Measurements from ENCODE around the gene HLF.

Gene HLF, protein sequence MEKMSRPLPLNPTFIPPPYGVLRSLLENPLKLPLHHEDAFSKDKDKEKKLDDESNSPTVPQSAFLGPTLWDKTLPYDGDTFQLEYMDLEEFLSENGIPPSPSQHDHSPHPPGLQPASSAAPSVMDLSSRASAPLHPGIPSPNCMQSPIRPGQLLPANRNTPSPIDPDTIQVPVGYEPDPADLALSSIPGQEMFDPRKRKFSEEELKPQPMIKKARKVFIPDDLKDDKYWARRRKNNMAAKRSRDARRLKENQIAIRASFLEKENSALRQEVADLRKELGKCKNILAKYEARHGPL

DNA sequence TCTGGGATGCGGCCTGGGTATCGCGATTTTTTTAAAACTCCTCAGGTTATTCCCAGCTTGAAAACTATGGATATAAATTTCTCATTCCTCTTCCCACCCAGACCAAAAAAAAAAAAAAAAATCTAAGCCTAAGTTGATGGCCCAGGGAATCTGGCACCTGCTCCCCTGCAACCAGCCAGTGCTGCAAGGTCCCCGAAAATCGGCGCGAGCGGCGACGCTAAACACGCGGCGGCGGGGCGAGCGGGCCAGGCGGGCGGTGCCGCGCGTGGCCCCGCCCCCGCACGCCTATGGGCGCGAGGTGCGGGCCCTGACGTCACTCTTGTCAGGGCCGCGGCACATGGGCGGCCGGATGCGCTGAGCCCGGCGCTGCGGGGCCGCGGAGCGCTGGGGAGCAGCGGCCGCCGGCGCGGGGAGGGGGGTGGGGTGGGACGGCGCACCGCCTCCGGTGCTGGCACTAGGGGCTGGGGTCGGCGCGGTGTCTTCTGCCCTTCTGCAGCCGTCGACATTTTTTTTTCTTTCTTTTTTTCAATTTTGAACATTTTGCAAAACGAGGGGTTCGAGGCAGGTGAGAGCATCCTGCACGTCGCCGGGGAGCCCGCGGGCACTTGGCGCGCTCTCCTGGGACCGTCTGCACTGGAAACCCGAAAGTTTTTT is at the start of gene HLF:
TSS of gene HLF (plus strand) at position 316 of the 654 bp plus-strand sequence. CDS start 525 bp downstream, outside the sequence.
- peak; percentile 51 for DNase-seq

DNA sequence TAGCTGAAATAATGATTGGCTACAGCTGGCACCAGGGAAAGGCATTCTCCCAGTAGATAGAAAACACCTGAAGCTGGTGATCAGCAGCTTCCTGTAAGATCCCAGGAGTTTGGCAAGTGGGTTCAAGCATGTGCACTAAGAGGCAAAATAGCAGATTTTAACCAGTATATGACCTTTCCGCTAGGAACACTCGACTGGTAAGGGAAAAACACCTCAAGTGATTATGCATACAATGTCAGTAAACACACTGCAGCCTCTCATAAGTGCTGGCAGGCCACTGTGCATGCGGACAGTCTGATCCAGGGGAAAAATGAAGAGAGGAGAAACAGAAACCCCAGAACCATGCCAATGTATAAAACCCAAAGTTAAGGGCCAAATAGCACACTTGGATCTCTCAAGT is 49.0 kb upstream of the HLF start:
- DNase-seq, result peak; percentile 44

DNA sequence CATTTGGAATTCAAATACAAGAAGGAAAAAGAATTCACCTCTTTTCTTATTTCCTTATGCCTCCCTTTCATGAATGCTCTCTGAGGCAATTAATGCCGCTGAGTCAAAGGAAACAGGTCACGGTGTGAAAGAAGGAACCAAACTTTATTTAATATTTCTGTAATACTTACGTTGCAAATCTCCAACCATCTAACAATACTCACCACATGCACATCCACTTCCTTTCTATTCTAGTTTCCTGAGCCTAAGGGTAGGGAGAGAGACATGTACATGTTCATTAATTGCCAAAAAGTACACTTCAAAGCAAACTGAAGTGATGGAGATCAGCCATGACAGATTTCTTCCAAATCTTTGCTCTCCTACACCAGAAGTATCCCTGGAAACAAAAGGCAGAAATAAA is 47.9 kb upstream of the HLF start:
- no peak for DNase-seq

DNA sequence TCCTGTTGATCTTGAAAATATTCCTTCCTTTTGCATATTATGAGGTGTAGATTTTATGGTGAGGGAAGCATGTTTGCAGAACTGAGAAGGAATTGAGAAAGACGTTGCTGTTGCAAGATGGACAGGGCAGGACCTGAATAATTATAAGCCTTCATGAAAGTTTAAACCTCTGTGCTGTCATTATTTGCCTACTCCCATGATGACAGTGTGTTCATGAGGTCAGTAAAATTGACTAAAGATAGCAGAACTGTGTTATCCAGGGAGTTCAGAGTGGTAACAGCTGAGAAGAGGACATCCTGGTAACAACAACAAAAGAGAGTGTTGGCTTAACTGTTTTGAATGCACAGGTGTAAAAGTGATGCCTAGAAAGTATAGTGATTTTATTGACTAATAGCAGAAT is 45.3 kb upstream of the HLF start:
- no peak for DNase-seq

DNA sequence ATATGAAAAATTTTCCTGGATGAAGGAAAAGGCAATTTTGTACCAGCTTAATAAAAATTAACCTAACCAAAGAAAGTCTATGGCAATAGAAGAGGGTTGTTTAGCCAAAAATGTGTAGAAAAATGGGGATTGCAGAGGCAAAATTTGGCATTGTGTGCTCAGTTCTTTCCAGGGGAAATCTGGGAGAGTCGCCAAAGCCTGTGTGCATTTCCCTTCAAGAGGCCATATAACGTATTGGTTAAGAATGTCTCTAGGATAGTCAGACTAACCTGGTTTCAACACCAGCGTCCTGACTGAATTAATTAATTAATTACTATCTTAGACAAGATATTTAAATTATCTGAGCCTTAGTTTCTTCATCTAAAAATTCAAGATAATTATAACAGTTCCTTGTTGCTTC is 44.8 kb upstream of the HLF start:
- peak; percentile 46 for DNase-seq

DNA sequence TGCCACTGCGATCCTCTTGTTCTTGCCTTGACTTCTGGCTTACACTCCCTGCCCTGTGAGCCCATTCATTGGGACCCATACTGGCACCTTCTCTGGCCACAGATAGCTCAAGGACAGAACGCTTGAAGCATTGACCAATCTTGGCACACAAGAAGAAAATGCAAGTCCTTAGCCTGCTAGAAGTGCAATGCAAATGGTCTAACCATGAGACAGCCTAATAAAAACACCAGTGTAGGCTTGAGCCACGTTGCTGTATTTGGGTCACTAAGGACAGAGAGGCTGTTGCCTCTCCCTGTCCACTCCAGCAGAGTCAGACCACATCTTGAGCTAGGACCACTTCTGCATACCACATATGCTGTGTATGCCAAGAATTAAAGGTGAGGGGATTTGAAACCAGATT is 41.2 kb upstream of the HLF start:
- DNase-seq, result no peak

DNA sequence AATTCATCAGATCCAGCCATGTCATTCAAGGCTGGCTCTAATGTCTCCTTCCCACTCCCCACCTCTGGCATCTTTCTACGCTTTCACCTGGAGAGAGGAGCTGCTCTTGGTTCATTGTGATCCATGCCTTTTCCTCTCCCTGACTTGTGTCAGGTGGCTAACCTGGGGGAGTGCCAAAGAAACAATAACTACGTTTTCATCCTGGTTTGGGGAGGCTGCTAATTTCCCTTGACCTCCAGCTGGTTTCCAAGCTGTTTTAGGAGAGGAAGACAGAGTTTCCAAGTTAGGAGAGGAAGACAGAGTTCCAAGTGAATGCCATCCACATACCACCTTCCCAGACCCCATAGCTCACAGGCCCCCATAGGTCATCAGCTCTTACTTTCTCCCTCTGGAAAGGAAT is 40.0 kb upstream of the HLF start:
- DNase-seq, result no peak

DNA sequence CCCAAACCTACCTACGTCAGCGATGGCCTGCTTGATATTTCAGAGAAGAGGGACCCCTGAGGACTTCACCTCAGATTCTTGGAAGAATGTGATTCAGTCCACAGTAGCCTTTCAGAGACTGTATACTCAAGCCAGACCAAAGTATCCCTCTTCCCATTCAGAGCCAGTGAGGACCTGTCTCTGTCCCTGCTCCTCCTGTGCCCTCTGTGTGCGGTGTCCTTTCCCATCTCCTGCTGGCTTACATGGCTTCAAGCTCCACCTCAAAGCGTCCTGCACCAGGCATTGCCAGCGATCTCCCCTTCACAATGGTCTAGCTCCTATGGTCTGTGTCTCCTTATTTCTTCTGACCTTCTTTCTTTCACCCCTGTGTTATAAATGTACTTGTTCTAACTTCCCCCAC is 39.5 kb upstream of the HLF start:
- DNase-seq, result no peak

DNA sequence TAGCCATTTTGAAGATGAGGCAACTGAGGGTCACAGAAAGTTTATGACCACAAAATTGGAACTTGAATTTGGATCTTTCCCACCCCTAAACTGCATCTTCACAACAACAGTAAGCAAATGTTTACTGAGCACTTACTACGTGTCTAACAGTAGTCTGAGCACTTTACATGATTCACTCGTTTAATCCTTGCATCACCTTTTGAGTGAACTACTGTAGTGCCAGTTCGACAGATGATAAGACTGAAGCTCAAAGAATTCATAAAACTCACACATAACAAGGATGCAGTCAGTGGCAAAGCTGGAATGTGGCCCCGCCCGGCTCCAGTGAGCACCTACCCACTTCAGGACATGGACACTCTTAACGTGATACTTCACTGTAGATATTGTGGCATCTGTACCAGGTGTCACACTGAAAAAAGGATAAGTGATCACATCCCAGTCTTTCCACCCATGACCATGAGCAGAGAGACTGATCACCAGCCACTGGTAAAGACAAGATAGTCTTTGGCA is 36.0 kb upstream of the HLF start:
- no peak for DNase-seq

DNA sequence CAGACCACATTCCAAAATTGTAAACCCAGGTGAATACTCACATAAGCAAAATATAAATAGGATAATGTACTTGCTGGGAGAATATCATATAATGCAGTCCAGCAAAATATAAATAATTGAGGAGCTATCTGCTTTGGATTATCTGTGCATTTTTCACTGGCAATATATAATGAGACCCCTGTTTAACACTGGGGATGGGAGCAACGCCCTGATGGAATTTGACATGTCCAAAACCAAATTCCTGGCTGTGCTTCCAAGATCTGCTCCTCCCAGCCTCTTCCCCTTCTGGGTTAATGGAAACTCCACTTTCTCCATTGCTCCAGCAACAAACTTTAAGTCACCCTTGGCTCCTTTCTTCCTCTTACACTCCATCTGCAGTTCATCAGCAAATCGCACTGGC is 35.5 kb upstream of the HLF start:
- DNase-seq, result no peak

DNA sequence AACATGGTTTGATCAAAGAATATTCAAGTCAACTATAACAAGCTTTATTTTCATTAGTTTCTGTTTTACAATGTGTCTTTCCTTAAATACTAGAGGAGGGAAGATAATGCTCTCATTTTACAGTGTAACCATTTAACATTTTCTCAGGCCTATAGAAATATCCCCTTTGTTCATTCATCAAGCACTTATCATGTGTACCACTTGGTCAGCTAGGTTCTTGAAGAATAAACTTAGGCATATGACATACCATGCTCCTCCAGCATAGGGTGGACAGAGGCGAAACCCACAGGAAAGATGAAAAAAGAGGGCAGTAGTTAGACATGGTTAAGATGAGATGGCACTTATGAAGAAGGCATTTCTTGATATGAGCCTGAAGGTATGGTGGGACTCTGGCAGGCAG is 34.0 kb upstream of the HLF start:
- no peak for DNase-seq

DNA sequence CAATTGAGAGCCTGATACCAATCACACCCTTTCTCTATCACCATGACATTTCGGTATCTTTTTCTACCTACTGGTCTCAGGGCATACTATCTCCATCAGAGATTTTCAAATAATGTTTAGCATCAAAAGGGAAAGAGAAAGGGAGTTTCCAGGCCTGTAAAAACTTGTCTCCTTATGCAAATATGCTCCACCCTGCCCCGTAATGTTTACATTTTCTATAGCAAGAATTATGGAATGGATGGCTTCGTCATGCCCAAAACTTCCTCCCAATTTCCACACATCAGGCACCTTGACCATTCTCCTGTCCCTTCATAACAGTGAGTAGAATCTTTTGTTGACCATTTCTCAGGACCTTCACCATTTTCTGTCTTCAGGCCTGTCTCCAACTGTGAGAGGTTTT is 30.9 kb upstream of the HLF start:
- no peak for DNase-seq

DNA sequence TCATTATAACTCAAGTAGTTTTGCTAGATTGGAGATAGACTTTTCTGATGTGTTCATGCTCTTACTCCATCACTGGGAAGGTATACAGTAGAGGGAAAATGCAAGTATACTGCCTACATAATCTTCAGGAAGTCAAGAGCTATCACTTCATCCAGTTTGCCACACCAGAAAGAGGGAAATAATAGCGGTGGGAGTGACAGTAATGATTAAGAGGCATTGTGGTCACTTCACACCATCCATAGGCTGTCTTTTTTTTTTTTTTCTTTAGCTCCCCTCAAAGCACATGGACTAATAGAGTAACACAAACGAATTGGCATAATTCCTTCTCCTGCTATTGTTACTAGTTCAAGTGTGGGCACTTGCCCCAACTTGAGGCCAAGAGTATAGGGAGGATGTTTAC is 28.4 kb upstream of the HLF start:
- DNase-seq, result no peak

DNA sequence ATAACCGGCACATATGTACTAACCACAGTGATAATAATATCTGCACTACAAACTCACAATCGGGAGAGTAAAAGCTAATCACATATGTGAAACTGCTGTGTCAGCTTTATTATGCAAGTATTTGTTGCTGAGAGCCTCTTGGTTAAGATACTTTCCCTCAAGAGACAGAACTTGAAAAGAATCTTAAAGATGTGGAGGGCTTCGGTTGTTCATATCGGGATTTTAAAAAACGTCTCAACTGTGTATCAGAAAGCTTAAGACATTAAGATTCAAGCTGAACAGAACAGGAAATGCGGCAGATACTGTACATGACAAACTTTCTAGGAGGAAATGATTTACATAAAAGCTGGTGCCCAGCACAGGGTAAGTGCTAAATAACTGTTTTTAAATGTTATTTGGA is 27.5 kb upstream of the HLF start:
- no peak for DNase-seq

DNA sequence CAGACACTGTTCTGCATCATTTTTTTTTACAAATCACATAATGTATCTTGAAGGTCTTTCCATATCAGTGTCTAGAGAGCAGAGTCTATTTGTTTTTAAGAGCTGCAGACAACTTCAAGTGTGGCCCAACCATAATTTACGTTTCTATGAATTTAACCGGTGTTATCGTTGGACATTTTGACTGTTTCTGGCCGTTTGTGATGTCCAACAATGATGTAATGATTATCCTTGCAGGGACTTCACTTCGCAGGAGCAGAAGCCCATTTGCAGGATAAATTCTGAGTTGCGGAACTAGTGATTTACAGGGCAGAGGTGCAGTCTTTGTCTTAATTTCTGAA is 26.9 kb upstream of the HLF start:
- no peak for DNase-seq

DNA sequence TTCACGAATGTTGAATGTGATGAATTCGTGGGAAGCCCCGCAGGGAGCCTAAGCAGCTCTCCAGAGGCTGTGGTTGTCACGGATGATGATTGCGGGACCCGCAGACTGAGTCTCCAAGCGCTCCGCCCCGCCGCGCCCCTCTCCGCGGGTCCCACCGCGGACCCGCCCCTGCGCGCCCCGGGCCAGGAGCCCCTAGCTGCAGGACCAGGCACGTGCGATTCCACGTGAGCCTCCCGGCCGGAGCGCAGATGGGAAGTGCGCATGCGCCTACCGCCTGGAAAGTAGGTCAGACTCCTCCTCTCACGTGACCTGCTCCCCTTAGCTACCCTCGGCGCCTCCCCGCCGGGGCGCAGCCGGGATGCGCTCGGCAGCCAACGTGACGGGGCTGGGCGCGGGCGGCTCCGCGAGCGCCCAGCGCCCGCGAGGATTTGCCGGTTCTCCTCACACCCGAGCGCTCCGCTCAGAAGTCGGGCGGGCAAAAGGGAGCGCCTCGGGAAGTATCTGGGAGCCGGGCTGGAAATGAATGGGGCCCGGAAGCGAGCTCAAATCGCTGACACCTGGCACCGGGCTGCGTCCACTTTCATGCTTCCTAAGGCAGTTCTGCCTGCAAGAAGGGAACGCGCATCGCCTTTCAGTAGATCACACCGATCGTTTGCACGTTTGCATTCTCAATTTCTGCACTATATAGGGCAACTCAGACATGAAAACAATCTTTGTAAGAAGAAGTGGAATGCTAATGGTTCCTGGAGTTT is 26.4 kb upstream of the HLF start:
- peak; percentile 90 for DNase-seq

DNA sequence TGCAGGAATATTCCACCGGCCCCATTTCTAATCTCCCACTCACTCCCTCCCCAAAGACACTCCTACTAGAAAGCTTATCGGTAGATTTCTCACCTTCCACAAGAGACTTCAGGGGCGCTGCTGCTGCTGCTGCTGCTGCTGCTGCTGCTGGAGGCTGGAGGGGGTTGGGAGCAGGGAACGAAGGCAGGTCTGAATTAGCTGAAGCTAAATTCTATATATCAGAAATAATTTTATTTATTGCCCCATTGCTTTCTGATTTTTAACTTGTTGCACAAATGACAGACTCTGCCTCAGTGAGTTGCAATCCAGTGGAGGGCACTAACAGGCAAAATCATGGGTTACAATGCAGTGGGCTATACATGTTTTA is 25.8 kb upstream of the HLF start:
- DNase-seq, result no peak

DNA sequence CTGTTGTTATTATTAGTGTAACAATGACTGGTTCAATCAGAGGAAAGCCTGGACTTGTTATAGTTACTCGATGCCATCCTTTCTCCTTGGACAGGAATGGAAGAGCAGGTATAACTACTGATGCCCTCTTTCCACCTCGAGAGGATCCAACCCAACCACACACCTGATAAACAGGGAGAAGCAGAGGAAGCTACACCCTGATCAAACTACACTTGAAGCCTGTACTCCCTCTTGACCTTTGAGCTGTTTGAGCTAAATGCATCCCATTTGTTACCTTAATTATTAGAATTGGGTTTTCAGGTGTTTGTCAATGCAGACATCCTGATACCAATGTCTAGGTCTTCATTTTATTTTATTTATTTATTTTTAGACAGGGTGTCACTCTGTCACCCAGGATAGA is 23.7 kb upstream of the HLF start:
- DNase-seq, result no peak

DNA sequence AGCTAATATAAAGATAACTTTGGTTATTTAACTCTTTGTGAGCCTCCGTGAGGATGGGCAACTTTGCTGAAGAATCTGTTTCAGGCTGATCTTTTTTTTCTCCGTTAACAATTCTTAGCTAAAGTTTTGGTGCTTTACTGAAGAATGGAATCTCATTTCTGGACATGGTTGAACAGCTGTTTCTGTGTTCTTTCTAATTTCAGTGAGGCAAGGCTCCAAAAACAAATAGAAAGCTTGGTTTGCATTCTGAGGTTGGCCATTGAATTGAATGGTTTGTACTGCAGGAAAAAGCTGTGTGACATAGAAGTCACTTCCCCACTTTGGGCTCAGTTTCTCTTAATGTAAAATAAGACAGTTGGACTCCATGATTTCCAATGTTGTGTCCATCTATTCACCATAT is 22.3 kb upstream of the HLF start:
- no peak for DNase-seq

DNA sequence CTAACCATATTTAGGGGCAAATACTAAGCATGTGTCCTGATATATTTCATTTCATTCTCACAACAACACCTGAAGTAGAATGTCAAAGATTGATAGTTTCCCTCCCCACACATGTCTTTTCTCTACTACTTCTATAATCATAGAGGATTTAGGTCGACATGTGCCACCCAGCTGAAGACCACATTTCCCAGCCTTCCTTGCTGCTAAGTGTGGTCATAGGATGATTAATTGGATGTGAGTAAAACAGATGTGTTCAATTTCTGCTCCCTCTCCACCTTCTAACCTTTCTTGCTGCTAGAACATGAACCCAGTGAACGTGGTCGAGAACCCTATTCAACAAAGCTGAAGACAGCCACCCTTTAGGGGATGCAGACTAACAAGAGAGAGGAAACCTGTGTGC is 18.8 kb upstream of the HLF start:
- DNase-seq, result no peak

DNA sequence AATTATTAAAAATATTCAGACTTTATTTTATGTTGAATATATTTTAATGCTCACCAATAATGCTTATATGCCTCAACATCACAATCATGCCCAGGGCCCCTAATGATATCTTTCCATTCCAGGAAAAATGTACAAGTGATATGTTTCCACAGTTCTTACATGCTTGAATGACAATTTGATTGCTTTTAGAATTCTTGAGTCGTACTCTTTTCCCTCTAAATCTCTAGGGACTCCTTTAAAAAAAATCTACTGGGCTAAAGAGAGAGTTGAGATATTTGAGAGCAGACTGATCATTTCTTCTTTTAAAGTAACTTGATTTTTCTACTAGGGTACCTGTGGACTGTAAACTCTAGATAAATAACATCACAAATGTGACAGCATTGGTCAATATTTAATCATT is 18.2 kb upstream of the HLF start:
- no peak for DNase-seq

DNA sequence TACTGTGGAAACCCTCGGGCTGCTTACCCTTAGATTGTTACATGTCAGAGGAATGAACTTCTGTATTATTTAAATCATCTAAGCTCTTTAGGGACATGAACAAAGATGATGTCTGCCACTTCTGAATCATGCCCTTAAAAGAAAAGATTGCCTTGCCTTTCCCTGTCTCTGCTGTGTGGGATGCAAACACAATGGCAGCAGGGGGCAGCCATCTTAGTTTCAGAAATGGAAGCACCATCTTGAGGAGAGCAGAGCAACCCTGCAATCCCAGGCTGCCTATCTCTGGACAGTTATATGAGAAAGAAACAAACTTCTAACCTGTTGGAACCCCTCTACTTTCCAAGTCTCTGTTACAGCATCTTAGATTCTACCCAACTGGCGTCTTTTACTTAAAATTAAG is 16.7 kb upstream of the HLF start:
- no peak for DNase-seq

DNA sequence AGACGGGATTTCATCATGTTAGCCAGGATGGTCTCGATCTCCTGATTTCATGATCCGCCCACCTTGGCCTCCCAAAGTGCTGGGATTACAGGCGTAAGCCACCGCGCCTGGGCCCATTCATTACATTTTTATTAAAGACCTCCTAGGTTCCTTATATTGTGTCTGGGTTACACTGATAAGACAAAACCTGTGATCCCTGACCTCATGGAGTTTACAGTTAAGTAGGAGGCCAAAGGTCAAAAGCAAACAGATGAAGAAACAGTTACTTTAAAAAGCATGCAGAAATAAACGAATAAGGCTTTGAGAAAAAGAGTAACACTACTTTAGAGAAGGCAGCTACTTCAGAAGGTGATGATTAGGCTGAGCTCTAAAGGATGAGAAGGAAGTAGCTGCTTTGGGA is 14.9 kb upstream of the HLF start:
- no peak for DNase-seq

DNA sequence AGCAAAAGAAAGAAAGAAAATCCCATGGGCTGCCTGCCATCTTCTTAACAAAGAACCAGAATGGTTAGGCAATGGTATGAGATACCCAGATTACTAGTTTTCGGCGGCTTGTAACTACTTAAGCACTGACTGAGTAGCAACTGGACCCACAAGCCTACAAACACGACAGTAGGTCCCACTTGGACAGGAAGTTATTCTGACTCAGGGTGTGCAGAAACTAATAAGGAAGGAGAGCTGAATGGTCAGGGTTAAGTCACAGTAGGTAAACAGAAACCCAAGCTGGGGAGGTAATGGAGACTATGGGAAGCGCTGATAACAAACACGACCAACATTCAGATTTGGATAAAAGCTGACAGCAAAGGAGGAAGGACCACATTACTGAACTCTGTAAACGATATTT is 10.4 kb upstream of the HLF start:
- no peak for DNase-seq

All from NCI-H2029 (cell line).